Fibroblast of upper back skin (primary cell): ENCODE results near the gene KCNH8.

Source experiments
- DNase-seq: peaks from one replicate; pipeline ENCODE4 v3.0.0-alpha.2; 2013

The KCNH8 gene

DNA sequence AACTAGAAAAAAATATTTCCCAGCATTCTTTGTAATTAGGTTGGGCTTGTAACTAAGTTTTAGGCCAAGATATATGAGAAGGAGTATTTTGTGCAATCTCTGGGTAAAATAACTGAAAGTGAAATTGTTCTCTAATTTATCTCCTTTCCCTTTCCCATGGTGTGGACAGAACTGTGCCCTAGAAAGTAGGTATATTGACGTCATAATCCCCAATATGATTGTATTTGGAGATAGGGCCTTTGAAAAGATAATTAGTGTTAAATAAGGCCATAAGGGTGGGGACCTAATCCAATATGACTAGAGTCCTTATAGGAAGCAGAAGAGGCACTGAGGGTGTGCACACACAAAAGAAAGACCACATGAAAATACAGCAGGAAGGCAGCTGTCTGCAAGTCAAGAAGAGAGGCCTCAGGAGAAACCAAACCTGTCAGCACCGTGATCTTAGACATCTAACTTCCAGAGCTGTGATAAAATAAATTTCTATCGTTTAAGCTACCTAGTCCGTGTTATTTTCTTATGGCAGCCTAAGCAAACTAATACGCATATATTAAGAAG, 106.6 kb downstream of the KCNH8 start:
- no peak for DNase-seq

DNA sequence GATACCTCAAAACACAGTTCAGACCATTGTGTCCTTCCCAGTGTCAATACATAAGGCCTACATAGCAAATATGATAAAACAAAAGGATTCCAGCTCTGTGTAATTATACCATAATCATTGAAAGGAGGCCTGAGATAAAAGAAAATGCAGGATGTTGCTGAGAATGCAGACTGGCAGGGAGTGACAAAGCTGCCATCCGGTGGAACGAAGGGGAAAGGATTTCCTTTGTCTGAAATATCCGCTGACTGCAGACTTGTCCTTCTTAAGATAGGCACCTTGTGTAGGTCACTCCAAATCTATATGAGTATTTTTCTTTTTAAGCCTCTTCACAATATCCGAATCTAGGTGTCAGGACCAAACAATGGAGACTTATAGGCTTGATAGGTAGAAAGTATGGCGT, 108.0 kb downstream of the KCNH8 start:
- no peak for DNase-seq

DNA sequence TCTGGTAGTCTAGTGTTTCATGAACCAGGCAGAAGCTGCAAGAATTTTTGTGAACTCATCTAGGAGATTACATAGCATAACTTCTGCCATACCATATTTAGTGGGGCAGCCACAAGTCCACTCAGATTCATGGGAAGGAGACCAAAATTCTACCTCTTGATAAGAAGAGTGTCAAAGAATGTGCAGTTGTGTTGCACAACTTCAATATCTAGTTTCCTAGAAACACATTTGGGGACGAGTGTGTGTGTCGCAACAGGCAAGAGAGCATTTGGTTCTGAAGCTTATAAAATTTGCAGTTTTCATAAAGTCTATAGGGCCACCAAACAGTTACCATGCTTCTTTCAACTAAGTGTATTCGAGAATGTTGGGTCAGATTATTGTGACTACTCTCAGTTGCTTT, 115.3 kb downstream of the KCNH8 start:
- DNase-seq: no peak

DNA sequence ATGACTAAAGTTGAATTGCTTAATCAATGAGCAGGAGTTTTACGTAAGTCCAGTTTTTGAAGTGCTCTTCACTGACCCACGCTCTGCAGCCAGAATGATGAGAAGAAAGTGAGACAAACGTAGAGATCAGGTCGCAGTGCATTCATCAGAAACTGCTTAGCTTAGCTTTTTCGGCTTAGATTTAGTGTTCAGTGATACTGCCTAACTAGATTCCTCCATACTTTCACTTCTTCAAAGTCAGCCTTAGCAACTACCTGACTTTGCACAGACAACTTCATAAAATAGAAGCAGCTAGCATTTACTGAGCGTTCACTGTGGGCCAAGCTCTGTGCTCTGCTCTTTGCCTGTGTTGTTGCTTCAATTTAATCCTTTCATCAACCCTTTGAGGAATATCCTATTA, 116.1 kb downstream of the KCNH8 start:
- DNase-seq: no peak

DNA sequence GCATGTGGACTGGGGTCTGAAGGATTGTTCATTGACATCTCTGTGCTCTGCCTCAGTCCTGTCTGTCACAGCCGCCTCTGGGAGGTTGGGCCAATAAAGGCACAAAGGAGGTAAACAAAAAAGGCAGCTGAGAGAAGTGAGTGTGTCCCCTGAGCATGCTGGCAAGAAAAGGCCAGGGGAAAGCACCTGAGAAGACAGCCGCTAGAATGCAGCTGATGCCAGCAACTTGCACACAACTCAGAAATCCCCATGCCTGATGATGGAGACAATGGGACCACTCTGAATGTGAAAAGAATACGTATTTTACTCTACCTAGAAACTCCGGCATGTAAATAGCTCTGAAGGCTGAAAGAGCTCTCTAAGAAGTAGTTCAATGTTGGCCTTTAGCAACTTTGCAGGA, 118.7 kb downstream of the KCNH8 start:
- DNase-seq: no peak

DNA sequence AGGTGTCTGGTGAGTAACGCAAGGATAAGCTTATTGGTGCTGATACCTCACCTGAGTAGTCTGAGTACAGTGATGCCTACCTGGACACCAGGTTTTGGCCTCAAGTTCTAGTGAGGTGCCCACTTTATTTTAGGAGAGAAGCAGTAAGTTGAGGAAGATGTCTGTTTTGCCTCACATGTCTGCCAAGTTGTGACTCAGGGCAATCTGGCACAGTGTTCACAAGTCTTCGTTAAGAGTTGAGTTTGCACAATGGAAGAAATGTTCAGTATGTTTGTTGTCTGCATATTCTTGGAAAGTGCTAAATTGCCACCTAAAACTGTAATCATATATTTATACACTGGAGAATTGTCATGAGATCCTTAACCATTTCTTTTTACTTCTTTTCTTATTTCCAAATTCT, 122.2 kb downstream of the KCNH8 start:
- no peak for DNase-seq

DNA sequence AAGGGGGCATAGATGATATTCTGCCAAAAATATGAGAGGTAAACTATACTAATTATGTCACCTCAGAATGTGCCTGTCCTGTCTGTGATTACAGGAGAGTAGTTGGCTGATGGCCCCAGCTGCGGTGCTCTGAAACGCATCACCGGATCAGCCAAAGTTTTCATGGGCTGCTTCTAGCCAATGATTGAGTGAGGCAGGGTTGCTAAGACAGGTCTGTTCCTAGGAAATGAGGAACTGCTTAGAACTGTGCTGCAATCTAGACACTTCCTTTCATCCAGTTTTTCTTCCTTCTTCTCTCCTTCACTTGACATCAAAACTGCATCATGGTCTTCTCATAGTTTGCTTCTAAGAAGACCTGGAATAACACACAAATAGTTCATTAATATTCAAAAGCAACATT, 124.0 kb downstream of the KCNH8 start:
- DNase-seq: no peak

DNA sequence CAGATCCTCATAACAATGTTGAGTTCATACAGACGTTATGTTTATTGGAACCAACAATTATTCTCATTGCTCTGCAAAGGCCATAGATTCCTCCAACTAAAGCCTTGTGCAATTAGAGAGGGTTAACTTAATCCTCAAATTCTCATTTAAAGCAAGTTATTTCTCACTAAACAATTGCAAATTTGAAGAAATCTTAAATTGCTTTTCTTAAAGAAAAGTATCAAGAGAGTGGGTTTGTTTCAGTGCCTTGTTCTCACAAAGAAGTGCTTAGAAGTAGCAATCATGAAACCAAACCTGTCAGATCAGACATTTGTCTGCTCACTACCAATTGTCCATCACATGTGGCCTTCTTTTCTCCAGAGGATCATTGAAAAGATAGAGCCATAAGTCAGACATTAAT, 124.8 kb downstream of the KCNH8 start:
- no peak for DNase-seq

DNA sequence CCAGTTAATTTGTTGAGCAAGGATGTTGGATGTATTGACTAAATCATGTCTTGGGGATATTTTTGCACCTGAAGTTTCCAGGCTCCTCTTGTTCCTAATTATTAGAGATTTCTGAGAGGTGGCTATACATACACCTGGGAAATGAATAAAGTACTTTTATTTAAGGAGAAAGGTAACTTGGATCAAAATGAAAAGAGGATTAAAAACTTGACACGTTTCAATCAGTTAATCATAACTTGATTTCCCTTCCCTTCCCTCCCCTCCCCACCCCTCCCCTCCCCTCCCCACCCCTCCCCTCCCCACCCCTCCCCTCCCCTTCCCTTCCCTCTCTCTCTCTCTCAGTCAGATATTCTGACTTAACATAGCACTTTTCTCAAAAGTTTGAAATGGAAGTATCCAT, 126.3 kb downstream of the KCNH8 start:
- no peak for DNase-seq

DNA sequence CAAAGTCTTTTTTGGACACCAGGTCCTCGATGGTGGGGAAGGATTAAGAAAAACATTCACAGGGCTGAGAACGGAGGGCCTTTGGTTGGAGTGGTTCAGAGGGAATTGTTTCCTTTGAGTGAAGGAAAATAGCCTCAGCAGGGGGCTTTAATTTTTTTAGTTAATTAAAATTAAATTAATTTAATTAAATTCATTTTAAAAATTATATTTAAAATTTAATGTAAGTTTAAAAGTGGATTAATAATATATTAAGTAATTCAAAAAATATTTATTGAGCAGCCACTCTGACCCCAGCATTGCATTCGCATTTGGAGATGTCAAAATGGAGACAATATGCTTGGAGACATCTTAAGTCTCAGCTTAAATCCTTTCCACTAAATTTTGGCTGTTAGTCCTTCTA, 136.7 kb downstream of the KCNH8 start:
- DNase-seq: no peak

DNA sequence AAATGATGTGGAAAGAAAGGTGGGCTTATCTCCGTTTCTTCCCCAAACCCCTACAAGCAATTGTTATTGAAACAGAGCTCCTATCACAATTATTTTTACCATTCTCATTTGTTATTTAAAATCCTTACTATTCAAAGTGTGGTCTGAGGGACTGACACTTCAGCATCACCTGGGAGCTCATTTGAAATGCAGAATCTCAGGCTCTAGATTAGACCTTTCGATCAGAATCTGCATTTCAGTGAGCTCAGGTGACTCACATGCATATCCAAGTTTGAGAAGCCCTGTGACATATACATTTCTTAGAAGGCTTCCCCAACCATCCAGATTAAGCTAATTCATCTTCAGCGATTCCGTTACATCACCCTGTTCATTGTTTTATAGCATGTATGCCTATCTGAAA, 145.0 kb downstream of the KCNH8 start:
- no peak for DNase-seq

DNA sequence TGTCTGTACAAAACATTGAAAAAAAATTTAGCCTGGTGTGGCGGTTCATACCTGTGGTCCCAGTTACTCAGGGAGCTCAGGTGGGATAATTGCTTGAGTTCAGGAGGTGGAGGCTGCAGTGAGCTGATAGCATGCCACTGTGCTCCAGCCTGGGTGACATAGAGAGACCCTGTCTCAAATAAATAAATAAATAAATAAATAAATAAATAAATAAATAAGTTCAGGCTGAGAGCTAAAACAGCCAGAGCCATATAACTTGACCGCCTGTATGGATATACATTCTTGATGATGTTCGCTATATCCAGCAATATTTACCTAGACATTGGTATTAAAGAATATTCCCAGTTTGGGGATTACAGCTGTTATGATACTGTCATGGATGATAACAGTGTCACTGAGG, 146.9 kb downstream of the KCNH8 start:
- no peak for DNase-seq

DNA sequence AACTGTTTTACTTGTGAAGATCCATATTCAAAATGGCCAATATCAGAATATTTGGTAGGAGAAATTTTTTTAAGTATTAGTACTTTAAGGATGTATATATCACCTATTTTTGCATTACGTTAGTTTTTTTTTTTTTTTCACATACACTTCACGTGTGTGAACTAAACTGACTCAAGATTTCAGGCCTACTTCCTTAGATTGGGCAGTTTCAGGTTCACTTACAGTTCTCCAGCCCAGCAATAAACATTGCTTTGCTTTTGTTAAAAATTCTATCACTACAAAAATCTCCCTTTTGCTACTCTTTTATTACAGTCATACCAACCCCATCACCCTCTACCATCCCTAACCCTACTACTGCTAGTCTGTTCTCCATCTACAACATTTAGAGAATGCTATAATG, 183.6 kb downstream of the KCNH8 start:
- DNase-seq: no peak

DNA sequence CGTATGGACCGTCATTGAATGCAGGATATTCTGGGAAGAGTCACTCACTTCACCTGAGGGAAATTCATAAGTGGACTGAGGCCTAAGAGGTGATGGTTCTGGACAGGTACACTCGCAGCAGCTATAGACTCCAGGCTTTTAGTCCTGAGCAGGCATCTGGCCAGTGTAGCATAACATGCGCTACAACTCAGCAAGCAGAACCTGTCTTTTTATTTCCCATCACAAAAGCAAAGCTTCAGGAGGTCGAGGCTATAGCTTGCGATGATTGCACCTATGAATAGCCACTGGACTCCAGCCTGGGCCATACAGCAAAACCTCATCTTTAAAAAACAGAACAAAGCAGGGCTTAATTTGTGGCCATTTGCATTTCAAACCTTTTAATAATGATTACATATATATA, 185.8 kb downstream of the KCNH8 start:
- no peak for DNase-seq

DNA sequence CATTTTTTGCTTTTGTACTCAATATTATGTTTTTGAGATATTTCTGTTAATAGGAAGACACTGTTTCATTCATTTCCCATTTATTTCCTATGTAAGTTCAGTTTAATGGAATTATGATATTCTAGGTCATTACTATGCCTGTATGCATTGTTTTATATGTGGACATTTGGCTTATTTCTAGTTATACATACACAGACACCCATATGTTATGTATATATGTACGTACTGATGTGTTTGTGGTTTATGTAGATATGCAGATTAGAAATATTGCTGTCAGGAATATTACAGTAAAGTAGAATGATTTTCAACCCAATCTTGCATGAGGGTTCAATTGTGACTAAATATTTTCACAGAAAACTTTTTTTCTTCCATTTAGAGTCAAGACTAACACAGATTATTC, 190.5 kb downstream of the KCNH8 start:
- DNase-seq: no peak

DNA sequence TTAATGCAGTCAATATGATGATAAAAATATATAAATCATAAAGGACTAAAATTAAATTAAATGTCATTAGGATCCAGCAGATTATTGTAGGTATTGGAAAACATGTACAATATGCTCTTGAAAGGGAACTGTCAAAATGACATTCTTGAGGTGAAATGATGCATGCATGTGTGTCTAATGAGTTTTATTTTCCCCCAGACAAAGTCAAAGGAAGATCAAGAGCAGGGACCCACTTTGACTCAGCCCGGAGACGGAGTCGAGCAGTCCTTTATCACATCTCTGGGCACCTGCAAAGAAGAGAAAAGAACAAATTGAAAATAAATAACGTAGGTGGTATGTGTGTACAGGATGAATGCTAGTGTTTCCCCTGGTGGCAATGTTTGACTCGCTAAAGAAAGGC, 194.1 kb downstream of the KCNH8 start:
- no peak for DNase-seq

DNA sequence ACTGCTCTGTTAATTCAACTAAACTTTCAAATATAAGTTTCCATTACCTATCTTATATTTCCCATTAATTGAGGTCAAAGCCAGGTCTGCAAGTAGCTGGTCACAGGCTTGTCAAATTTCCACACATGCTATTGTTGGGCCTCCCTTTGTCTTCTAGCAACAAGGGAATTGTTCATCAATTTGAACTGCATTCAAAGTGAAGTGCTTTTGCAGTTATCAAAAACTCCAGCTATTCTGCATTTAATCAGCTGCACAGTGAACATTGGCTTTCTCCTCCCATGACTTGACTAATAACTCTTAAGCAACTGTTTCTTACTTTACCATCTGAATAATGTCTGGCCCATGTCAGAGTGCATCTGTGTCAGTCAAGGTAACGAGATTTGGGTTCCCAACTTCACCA, 198.4 kb downstream of the KCNH8 start:
- no peak for DNase-seq

DNA sequence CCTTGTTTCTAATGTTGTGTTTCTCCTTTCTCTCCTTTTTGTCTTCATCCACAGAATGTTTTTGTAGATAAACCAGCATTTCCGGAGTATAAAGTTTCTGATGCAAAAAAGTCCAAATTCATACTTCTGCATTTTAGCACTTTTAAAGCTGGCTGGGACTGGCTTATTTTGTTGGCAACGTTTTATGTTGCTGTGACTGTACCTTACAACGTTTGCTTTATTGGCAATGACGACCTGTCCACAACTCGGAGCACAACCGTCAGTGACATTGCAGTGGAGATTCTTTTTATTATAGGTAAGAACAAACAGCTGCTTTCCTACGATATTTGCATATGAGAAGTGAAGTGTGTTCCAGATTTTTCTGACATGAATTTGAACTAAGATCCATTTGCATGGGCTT, 199.4 kb downstream of the KCNH8 start:
- DNase-seq: no peak

DNA sequence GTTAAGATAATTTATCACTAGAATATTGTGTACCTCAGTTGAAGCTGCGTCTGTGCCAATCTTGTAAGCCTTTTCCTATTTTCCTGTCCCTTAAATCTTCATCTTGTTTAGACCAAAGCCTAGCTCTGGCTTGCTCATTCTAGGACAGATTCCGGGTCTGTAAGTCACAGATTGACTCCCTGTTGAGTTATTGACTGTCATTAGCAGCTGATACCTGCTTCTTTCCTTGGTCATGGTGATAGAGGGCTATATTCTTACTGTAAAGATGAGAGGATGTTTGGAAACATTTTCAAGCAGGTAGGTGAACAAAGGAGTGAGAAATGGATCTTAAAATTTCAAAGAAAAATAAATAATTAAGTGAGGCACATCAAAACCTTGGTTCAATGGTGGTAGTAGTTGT, 200.2 kb downstream of the KCNH8 start:
- no peak for DNase-seq

DNA sequence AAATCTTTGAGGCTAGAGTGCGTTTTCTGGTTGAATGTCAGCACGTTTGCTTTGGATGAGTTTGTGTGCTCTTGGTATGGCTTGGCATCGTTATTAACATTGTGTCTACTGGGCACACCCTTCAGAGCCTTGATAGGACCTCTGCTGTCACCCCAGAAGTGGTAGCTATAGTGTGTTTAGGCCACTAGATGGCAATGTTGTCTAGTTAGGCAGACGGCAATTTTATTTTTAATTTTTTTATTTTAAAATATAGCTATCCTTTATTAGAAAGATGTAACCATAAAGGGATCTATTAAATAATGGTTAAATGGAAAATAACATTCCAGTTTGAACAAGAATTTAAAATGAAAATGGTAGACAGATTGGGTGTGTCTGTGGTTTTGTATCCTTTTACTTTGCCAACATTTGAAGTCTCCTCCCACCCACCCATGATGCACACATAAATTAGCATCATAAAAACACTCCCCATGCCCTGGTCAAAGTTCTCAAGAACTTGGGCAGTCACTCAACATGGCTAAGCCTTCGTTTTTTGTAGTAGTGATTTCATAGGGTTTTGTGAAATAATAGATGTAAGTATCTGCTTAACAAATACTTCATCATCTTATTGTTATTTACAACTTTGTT, 200.7 kb downstream of the KCNH8 start:
- DNase-seq: peak; percentile 7

DNA sequence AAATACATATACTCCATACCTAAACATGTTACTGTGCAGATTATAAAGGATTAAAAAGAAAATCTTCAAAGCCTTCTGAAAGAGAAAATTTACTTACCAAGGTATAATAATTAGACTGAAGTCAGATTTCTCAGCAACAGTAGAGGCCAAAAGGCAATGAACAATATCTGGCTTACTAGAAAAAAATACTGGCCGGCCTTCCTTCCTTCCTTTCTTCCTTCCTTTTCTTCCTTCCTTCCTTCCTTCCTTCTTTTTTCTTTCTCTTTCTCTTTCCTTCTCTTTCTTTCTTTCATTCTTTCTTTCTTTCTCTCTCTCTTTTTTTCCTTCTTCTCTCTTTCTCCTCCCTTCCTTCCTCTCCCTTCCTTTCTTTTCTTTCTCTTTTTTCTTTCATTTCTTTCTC, 209.6 kb downstream of the KCNH8 start:
- DNase-seq: no peak

DNA sequence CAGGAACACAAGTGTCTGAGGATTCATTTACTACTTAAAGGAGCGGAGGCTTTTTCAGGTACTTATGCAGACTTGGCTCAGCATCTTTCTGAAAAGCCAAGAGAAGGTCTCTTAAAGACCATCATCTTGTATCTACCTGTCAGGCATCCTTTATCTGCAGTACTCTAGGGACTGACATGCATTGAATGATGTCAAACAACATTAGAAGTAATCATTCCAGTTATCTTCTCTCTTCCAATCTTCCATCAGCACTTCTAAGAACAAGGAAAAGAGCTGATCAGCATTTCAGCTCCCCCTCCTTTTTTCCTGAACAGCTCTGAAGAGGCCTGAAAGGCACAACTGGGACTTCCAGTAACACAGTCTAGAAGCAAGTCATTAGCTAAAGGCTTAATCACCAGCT, 214.8 kb downstream of the KCNH8 start:
- DNase-seq: no peak

DNA sequence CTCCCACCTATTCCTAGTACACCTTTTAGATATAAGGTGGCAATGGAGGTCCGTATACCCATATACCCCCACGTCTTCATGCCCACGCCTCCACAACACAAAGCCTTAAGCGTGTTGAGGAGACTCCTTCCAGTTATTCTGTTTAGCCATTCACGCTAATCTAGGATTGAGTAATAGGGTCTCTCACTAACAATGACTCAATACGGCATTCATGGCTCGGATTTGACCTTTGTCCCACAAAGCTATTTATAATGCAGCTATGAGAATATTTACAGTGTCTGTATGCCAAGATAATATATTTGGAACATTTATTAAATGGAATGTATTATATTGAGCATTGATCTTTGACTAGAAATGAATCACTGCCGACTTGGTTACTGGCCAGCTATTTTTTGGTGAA, 215.8 kb downstream of the KCNH8 start:
- DNase-seq: no peak

DNA sequence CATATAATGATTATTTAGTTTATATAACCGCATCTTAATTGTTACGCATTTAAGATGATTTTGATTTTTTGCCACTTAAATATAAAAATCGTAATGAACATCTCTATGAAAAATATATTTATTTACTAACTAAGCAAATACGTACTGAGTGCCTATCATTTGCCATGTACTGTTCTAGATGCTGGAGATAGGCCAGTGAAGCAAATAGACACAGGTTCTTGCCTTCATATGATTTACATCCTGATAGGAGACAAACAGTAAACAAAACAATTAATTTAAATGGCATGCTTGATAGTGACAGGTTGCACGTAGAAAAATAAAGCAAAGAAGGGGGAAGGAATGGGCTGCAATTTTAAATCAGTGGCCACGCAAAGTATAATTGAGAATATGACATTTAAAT, 217.2 kb downstream of the KCNH8 start:
- DNase-seq: no peak

DNA sequence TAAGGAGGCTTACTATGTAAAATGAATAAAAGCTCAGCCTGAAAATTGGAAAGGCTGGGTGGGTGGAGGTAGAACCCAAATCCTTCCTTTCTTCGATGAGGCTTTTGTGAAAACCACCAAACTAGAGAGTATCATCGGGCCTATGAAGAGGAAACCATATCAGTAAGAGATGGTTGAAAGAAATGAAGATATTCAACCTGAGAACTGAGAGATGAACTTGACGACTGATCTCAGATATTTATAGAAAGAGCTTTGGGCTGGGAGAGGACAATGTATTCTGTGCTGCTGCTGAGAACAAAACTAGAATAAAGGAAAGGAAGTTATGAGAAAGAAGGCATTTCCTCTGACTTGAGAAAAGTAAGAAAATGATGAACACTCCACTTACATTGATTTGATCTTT, 236.6 kb downstream of the KCNH8 start:
- DNase-seq: no peak

DNA sequence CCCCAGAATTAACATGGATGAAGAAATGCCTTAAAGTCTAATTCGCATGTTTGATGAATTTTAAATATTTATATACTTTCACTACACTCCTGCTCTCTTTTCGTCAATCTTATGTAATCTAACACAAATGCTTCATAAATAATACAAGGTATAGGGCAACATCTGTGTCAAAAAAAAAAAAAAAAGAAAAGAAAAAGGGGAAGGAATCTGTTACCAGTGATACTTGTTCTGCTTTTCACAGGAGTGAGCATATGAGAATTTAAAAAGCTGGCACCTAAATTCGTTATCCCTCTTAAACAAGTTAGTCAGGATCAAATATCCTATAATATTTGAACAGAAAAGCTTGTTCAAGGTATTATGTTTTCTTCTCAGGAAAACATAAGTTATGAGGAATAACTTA, 243.8 kb downstream of the KCNH8 start:
- no peak for DNase-seq
